HG03439 (cell line): ENCODE data around the gene NUDT8.

Source experiments
- ATAC-seq: cut with Tn5 transposase; IDR thresholded peaks from one replicate; pipeline ENCODE4 v1.9.1; 2021; ENCODE audit warnings: mild to moderate bottlenecking, moderate library complexity; ENCODE audit not compliant: unreplicated experiment

NUDT8 gene

DNA sequence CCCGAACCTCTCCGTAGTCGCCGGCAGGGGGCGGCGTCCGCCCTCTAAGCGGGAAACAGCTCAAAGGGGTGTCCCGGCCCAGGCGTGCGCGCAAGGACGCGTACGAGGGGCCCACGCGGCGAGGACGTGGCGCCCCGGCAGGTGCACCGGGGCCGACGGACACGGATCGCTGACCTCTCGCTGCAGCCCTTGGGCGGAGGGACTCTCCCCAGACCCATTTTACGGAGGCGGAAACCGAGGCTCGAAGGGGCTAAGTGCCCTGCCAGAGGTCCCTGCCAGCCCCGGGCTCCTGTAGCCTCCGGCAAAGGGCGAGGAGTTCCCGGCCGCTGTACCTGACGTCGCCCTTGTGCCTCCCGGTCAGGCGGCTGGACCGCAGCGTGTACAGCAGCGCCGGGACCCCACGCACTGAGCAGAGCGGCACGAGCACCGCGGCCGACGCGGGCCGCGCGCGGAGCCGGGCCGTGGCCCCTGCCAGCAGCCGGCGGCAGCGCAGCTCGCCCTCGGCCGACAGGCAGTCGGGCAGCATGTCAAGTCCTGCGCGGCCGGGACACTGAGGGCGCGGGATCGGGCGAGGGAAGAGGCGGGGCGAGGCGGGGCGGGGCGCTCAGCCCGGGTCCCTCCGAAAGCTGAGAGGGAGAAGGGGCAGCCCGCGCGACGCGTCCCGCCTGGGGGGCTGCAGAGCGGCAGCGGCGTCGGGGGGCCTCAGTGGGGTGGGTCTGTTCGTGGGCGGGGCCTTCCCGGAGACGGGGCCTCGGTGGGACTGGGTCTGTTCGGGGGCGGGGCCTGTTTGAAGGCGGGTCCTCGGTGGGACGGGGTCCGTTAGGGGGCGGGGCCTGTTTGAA is at the start of gene NUDT8:
TSS of gene NUDT8 (minus strand) at position 552 of the 842 bp plus-strand sequence. CDS start at position 526, 26 bp downstream.
- peak; percentile 46 for ATAC-seq

GRCh38 chr11:67675058-67675747 is 45.5 kb upstream of the NUDT8 start:
- ATAC-seq = no peak

- ATAC-seq = no peak
Observed at GRCh38 chr11:67674442-67674871, 44.7 kb upstream of the NUDT8 start, which contains the start of gene ALDH3B2. ALDH3B2 (minus strand) TSS chr11:67674623; CDS start chr11:67666935, 7,688 bp downstream.

DNA sequence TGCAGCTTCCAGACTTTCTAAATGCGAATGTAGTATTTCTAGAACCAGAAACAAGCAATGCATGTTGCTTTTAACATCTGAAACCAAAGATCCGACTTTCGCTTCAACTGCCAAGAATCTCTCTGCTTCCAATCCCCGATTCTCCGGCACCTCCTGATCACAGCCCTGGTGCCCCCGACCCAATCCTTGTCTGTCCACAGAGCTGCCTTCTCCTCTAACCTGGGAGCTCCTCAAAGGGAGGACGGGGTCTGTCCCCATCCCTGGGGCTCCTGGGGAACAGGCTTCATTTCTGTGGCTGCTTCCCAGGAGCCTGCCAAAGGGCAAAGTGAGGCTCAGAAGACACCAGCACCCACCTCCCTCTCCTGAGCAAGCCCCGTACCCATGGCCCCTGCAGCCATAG is 44.2 kb upstream of the NUDT8 start:
- no peak for ATAC-seq

DNA sequence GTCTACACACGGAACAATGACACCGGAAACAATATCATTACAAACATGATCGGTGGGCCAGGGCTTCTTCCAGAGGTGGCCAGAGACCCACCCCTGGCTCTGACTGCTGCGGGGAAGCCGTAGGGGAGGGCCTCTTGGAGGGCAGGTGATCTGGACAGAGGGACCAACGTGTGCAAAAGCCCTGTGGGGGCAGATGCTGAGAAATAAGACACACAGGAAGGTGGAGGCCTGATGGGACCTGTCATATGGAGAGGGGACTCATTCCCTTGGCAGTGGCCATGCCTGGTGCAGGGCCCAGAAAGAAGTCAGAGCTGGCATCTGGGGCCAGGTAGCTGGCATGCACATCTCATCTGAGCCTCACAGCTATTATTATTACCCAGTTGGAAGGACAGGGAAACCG is 43.6 kb upstream of the NUDT8 start:
- no peak for ATAC-seq

GRCh38 chr11:67671211-67671520 is 41.4 kb upstream of the NUDT8 start:
- ATAC-seq = no peak

- ATAC-seq = no peak
Observed at GRCh38 chr11:67670316-67671210, 40.8 kb upstream of the NUDT8 start.

- ATAC-seq = no peak
Observed at GRCh38 chr11:67668192-67668551, 38.4 kb upstream of the NUDT8 start.

DNA sequence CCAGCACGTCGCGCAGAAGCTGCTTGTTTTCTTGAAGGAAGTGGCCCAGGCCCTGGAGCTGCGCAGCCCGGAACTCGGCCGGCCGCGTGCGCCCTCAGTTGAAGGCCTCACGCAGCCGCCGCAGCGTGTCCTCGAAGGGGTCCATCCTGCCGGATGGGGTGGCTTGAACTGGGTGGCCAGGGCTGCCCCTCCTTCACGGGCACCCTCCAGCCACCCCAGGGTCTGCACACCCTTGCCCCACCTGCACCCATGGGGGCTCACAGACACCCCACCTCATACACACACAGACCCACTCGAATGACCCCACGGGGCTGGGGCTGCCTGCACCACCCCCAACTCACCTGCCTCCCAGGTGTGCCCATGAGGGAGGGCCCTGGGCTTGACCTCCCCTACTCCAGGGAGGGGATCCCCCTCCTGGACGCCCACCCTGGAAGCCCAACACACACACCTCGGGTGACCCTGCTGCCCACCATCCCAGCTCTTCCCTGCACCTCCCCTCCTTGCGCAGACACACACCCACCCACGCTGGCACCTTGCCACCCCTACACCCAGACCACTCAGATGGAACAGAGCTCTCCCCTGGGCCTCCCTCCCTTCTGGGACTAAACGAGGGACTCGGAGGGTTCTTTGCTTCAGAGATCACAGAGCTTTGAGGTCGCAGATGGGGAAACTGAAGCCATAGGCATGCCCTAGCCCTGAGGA is 37.9 kb upstream of the NUDT8 start:
- ATAC-seq = no peak

GRCh38 chr11:67666676-67667489 is 37.1 kb upstream of the NUDT8 start:
- no peak for ATAC-seq

GRCh38 chr11:67666303-67666645 is 36.5 kb upstream of the NUDT8 start:
- no peak for ATAC-seq

DNA sequence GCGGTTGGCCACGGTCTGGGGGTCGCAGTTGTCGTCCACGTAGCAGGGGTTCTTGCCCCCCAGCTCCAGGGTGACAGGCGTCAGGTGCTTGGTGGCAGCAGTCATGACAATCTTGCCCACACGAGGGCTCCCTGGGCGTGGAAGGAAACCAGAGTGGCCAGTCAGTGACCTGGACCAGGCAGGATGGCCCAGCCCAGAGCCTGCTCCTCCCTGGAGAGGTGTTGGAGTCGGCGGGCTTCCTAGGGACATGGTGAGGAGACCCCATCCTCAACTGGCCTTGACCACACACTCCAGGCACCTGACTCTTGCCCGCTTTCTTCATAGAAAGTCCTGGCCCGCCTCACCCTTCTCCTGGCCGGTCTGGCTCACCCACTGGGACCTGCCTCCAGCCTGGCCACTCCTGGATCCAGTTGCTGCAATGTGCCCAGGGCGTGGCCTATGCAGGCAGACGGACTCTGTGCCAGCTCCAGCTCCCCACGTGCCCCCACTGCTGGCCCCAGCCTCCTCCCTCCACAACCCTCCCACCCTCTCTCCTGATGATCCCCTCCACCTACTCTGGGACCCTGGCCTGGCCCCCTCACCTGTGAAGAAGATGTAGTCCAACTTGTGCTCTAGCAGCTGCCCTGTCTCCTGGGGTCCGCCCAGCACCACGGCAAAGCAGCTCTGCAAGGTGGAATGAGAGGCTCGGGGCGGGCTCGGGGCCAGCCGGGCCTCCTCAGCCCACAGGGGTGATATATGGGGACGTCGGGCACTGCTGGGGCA is 36.0 kb upstream of the NUDT8 start:
- ATAC-seq = no peak

- no peak for ATAC-seq
Observed at GRCh38 chr11:67664696-67665540, 35.2 kb upstream of the NUDT8 start.

- ATAC-seq = no peak
Observed at GRCh38 chr11:67664213-67664585, 34.5 kb upstream of the NUDT8 start.

- ATAC-seq = no peak
Observed at GRCh38 chr11:67663532-67664212, 33.9 kb upstream of the NUDT8 start.

GRCh38 chr11:67662835-67663531 is 33.2 kb upstream of the NUDT8 start:
- ATAC-seq = no peak

DNA sequence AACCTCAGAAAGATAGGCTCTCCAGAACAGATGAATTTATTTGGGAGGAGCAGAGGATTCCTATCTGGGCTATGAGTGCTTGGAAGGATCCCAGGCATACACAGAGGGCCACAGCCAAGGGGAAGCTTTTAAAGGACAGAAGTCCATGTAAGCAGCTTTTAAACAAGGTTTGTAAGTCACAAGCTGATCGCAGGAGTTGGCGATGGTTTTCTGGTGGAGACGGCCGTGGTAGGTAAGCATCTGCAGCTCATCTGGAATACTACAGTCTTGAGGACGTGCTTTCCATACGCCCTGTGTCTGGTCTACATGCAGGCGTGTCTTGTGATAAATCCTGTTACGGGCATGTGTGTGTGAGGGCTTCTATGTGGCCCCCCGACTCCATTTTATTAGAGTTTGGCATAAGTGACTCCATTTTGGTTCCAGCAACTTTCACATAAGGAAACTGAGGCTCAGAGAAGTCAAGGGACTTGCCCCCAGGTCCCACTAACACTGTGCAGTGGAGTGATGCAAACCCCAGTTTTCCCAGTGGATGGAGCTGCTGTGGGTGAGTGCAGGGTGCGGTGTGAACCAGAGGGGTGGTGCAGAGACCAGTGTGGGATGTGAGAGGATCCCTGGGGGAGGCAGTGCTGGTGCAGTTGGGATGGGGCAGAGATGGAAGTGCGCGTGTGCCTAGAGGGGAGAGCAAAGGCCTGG is 32.6 kb upstream of the NUDT8 start:
- ATAC-seq = no peak
